CD14-positive monocyte (primary cell): ENCODE measurements around the gene CACNA1E. TPM values are rescaled to one million over a fixed set of nuclear protein-coding genes. Genes with fewer than 3 reads are reported as not detected.

Experiments
- DNase-seq, 3 donors: peaks; one replicate each; pipeline ENCODE4 v3.0.0-alpha.2; 2011 to 2022
- H2AFZ ChIP-seq: 2 replicates; pipeline ENCODE4 v1.6.0; 2012; ENCODE audit warnings: mild to moderate bottlenecking, low read depth, low read length, inconsistent platforms; ENCODE audit not compliant: insufficient read depth, poor library complexity, severe bottlenecking
- H3K27ac ChIP-seq, 2 donors: 1 replicate in 1 of 2; 2 replicates in 1 of 2; pipeline ENCODE4 v1.5.1; 2012 to 2013; ENCODE audit warnings: low read length in 2 of 2, control low read depth in 1 of 2, inconsistent platforms in 1 of 2, low read depth in 1 of 2, mild to moderate bottlenecking in 1 of 2
- H3K27me3 ChIP-seq, 2 donors: one replicate each; pipeline versions ENCODE4 v1.6.0 to v1.6.1; 2011 to 2013; ENCODE audit warnings: low read length in 2 of 2; ENCODE audit not compliant: control insufficient read depth in 2 of 2, insufficient read depth in 2 of 2
- H3K36me3 ChIP-seq, 2 donors: replicated peaks in 1 of 2; 1 replicate in 1 of 2; 2 replicates in 1 of 2; pipeline versions ENCODE4 v1.5.1 to v1.6.1; 2012 to 2013; ENCODE audit warnings: low read length in 2 of 2, control low read depth in 1 of 2, inconsistent platforms in 1 of 2, mild to moderate bottlenecking in 1 of 2; ENCODE audit not compliant: insufficient read depth in 2 of 2, control insufficient read depth in 1 of 2
- H3K4me1 ChIP-seq, 2 donors: 1 replicate in 1 of 2; 2 replicates in 1 of 2; pipeline versions ENCODE4 v1.5.1 to v1.6.1; 2012 to 2013; ENCODE audit warnings: low read length in 2 of 2, control low read depth in 1 of 2, inconsistent platforms in 1 of 2, mild to moderate bottlenecking in 1 of 2, moderate library complexity in 1 of 2; ENCODE audit not compliant: insufficient read depth in 2 of 2, control insufficient read depth in 1 of 2
- H3K4me2 ChIP-seq: replicated peaks from 2 replicates; pipeline ENCODE3; 2012; ENCODE audit warnings: low read length, moderate library complexity, mild to moderate bottlenecking; ENCODE audit not compliant: poor library complexity, severe bottlenecking; ENCODE audit errors: extremely low read depth
- H3K4me3 ChIP-seq, 3 experiments: fragments of 200-600 bp in 1 of 3; sonication (generic) in 1 of 3; replicated peaks in 1 of 3; 1 replicate in 2 of 3; 2 replicates in 1 of 3; pipeline ENCODE4 v1.5.1; 2011 to 2013; ENCODE audit warnings: low read length in 3 of 3, mild to moderate bottlenecking in 3 of 3, control low read depth in 2 of 3, low read depth in 2 of 3, inconsistent platforms in 1 of 3, moderate library complexity in 1 of 3
- H3K79me2 ChIP-seq: 2 replicates; pipeline ENCODE4 v1.6.0; 2012; ENCODE audit warnings: mild to moderate bottlenecking, control low read depth, inconsistent platforms, low read length, moderate library complexity; ENCODE audit not compliant: insufficient read depth
- H3K9ac ChIP-seq: 2 replicates; pipeline ENCODE4 v1.6.0; 2017; ENCODE audit warnings: low read length, mild to moderate bottlenecking; ENCODE audit not compliant: insufficient read depth, poor library complexity, severe bottlenecking
- H3K9me3 ChIP-seq, 2 donors: replicated peaks in 1 of 2; 1 replicate in 1 of 2; 2 replicates in 1 of 2; pipeline versions ENCODE4 v1.5.1 to v1.6.1; 2012 to 2013; ENCODE audit warnings: low read length in 2 of 2, control low read depth in 1 of 2; ENCODE audit not compliant: control insufficient read depth in 1 of 2, insufficient read depth in 1 of 2
- H4K20me1 ChIP-seq: 2 replicates; pipeline ENCODE4 v1.6.0; 2012; ENCODE audit warnings: mild to moderate bottlenecking, low read length, control low read depth, moderate library complexity; ENCODE audit not compliant: insufficient read depth
- H3K27ac Mint-ChIP-seq, 7 donors: one replicate each; pipeline ENCODE4 v1.8.0; 2020; ENCODE audit warnings: mild to moderate bottlenecking in 7 of 7, mixed read lengths in 7 of 7, moderate library complexity in 6 of 7, inconsistent platforms in 2 of 7
- H3K27me3 Mint-ChIP-seq, 3 donors: one replicate each; pipeline ENCODE4 v1.8.0; 2021 to 2022; ENCODE audit warnings: low read depth in 3 of 3, mild to moderate bottlenecking in 3 of 3, mixed read lengths in 3 of 3, moderate library complexity in 3 of 3, inconsistent platforms in 1 of 3
- H3K36me3 Mint-ChIP-seq, 2 donors: one replicate each; pipeline ENCODE4 v1.8.0; 2020; ENCODE audit warnings: mixed read lengths in 2 of 2, inconsistent platforms in 1 of 2, mild to moderate bottlenecking in 1 of 2
- H3K4me1 Mint-ChIP-seq: one replicate; pipeline ENCODE4 v1.8.0; 2020; ENCODE audit warnings: mild to moderate bottlenecking, mixed read lengths
- H3K4me3 Mint-ChIP-seq, 2 donors: one replicate each; pipeline ENCODE4 v1.8.0; 2020; ENCODE audit warnings: mild to moderate bottlenecking in 2 of 2, mixed read lengths in 2 of 2, moderate library complexity in 1 of 2
- H3K9me3 Mint-ChIP-seq, 7 donors: one replicate each; pipeline ENCODE4 v1.8.0; 2020 to 2022; ENCODE audit warnings: mixed read lengths in 7 of 7, mild to moderate bottlenecking in 6 of 7, moderate library complexity in 6 of 7, inconsistent platforms in 2 of 7
- WGBS: methylation state at CpG from one replicate; pipeline ENCODE4 v1.1.5; 2013; ENCODE audit warnings: missing lambda C conversion rate; ENCODE audit not compliant: insufficient coverage; 5-methylcytosine and 5-hydroxymethylcytosine counted together
- intact Hi-C, 2 donors: fragments of 100-400 bp; cut with micrococcal nuclease; formaldehyde crosslinking; loops; one replicate each; pipeline versions ENCODE4 v1.15.0 to v1.15.1; 2023
- polyA plus RNA-seq, 3 donors: library from polyadenylated mRNA; depleted of rRNA in 1 of 3; unstranded in 2 of 3; stranded (reverse) in 1 of 3; fragments of 300-500 nt in 2 of 3; fragments of >200 nt in 1 of 3; fragmentation: Illumina TruSeq in 2 of 3; gene quantifications; 1 replicate in 2 of 3; 2 replicates in 1 of 3; pipeline ENCODE4 v1.2.3, GENCODE V29; 2012 to 2021
- TF ChIP-seq, protein P1 (sequence below): fragments of 200-600 bp; IDR thresholded peaks from one replicate; pipeline ENCODE4 v1.8.0; 2022; ENCODE audit warnings: antibody characterized with exemption, mild to moderate bottlenecking

The CACNA1E gene
- polyA plus RNA-seq, 3 donors: 0.04 TPM; not detected in 2

DNA sequence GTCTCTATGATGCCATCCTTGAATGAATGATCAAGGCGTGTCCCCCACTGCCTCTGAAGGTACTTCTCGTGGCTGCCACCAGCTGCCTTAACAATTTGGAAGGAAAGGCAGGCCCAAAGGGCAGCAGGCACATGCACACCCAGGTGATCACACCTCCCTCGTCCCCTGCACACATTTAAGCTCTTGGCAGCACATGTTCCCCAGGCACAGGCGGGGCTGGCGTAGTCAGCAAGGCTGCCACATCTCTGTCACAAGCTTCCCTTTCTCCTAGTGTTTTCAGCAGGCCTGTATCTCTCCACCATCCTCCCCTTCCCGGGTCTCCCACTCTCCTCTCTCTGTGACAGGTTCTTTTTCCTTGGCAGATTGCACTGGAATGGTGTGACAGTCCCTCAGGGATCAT, 111.9 kb downstream of the CACNA1E start:
- H3K4me1 ChIP-seq: no peaks in the 10 kb centered on the region
- Mint-ChIP-seq H3K27me3 (peaks cover 6 to 11% (median 8%) of the 10 kb centered on the region in 3 donors), H3K4me1 (no peaks in the 10 kb centered on the region), H3K9me3 (peaks cover 0 to 9% (median 6%) of the 10 kb centered on the region in 7 donors), H3K36me3 (no peaks in the 10 kb centered on the region), H3K27ac (no peak overlapping the region), H3K4me3 (no peak overlapping the region)
- H3K27ac ChIP-seq: no peak overlapping the region
- no peak overlapping the region for H2AFZ ChIP-seq
- intact Hi-C loops: no loop called here
- H3K79me2 ChIP-seq: no peaks in the 10 kb centered on the region
- no peaks in the 10 kb centered on the region for H3K36me3 ChIP-seq
- no peak overlapping the region for H3K4me2 ChIP-seq
- H3K9me3 ChIP-seq: peaks cover 0 to 5% of the 10 kb centered on the region in 2 donors
- H4K20me1 ChIP-seq: no peaks in the 10 kb centered on the region
- H3K4me3 ChIP-seq: no peak overlapping the region
- no peak for DNase-seq
- H3K9ac ChIP-seq: no peak overlapping the region
- TF ChIP-seq, protein P1, sequence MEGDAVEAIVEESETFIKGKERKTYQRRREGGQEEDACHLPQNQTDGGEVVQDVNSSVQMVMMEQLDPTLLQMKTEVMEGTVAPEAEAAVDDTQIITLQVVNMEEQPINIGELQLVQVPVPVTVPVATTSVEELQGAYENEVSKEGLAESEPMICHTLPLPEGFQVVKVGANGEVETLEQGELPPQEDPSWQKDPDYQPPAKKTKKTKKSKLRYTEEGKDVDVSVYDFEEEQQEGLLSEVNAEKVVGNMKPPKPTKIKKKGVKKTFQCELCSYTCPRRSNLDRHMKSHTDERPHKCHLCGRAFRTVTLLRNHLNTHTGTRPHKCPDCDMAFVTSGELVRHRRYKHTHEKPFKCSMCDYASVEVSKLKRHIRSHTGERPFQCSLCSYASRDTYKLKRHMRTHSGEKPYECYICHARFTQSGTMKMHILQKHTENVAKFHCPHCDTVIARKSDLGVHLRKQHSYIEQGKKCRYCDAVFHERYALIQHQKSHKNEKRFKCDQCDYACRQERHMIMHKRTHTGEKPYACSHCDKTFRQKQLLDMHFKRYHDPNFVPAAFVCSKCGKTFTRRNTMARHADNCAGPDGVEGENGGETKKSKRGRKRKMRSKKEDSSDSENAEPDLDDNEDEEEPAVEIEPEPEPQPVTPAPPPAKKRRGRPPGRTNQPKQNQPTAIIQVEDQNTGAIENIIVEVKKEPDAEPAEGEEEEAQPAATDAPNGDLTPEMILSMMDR: no peak
- WGBS: 78% methylated on average over 5 of the region's 6 CpGs
- no peaks in the 10 kb centered on the region for H3K27me3 ChIP-seq

DNA sequence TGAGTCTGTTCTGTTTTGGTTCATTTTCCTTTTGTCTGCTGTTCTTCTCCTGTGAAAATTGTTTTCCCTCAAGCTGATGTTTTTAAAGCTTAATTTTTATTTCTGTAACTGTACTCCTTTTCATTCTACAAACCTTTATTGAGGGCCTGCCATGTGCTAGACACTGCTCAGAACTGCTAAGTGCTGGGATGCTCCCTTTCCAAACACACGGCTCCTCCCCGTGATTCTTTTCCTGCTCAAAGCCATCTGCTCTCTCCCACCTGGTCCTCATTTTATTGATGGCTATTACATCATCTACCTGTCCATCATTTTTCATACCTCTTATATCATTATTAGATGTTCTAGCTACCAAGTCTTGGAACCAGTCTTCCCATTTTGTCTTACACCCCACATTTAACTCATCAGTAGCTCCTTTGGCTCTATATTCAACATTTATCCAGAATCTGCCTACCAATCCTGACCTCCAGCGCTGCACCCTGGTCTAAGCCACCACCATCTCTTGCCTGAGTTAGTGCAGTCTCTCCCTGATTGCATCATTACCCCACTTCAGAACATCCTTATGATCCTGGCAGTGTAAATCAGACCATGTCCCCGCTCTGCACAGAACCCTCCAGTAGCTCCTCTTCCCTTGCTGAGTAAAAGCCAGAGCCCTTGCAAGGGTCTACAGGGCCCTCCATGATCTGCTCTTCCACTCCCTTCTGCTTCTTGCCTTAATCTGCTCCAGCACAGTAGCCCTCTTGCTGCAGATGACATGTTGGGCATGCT, 118.1 kb downstream of the CACNA1E start:
- H3K27ac Mint-ChIP-seq: no peak overlapping the region
- intact Hi-C loops: no loop called here
- peaks cover 0 to 17% (median 9%) of the 10 kb centered on the region in 7 donors for H3K9me3 Mint-ChIP-seq

More for the DNA sequence above, 118.1 kb downstream of the CACNA1E start:
- Histone ChIP-seq H3K36me3 (no peaks in the 10 kb centered on the region), H3K4me3 (no peak overlapping the region), H3K27me3 (no peaks in the 10 kb centered on the region), H3K9me3 (peaks cover 0 to 5% of the 10 kb centered on the region in 2 donors), H2AFZ (no peak overlapping the region), H3K4me1 (no peaks in the 10 kb centered on the region), H3K4me2 (no peak overlapping the region), H3K9ac (no peak overlapping the region), H3K79me2 (no peaks in the 10 kb centered on the region), H3K27ac (no peak overlapping the region), H4K20me1 (no peaks in the 10 kb centered on the region)
- H3K27me3 Mint-ChIP-seq: peaks cover 2 to 7% (median 4%) of the 10 kb centered on the region in 3 donors
- 98% methylated on average over 4 of the region's 4 CpGs for WGBS
- H3K4me3 Mint-ChIP-seq: no peak overlapping the region
- H3K36me3 Mint-ChIP-seq: no peaks in the 10 kb centered on the region
- TF ChIP-seq, protein P1: no peak
- no peaks in the 10 kb centered on the region for H3K4me1 Mint-ChIP-seq
- no peak for DNase-seq
